NK-92 treated with Interleukin-12 subunit alpha and Interleukin-12 subunit beta, amount 100 ng/mL, for 24 hours (cell line): ENCODE results near the gene CTSL.

Experiments
- DNase-seq: peaks from one replicate; lab custom pipeline; 2025; lab: John Stamatoyannopoulos, UW

CTSL gene

DNA sequence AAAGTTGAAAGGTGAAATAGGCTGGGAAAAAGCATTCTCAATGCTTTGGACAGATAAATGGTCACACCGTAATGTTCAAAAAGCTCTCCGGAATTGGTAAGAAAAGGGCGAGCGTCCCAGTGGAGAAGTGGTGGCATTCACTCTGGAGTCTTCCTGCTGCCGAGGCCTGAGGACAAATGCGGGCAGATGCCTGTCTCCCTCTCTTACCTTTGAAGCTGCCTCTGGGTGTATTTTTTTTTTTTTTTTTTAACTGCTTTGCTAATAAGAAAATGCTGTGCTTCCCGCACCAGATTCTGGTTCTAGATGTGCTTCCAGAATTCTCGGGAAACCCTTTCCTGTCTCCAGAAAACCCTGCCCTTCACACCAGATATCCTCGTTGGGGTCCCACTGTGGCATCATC, 24.4 kb upstream of the CTSL start:
- DNase-seq = no peak

DNA sequence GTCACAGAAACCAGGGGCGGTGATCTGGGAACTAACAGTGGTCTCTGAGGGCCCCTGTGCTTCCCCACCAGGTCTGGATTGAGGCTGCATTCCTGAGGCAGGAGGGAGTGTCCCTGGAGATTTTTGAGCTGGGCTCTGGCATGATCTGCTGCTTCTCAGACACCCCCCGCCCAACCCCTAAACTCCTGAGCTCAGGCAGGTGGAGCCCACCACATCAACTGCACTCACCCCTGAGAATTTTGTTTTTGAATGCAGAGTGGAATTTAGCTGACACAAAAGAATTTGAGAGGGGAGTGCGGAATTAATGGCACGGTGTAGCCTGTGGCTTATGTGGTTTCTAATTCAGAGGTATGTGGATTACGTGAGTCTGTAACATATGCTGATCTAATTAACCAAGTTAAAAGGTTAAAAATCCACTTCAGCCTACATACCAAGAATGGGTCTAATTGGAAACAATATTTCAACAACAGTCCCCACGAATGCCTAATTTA, 23.9 kb upstream of the CTSL start:
- DNase-seq = no peak

DNA sequence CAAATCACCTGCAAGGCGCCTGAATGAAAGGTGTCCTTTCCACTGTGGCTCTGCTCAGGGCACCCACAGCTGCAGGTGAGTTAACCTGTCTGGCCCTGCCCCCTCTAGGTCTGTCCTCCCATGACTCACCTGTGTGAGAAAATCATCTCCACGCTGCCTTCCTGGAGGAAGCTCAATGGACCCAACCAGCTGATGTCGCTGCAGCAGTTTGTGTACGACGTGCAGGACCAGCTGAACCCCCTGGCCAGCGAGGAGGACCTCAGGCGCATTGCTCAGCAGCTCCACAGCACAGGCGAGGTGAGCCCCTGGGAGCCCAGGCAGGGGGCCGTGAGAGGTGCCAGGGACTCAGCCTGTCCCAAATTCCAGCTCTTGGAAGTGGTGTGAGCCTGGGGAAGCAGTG, 23.0 kb upstream of the CTSL start:
- no peak for DNase-seq

DNA sequence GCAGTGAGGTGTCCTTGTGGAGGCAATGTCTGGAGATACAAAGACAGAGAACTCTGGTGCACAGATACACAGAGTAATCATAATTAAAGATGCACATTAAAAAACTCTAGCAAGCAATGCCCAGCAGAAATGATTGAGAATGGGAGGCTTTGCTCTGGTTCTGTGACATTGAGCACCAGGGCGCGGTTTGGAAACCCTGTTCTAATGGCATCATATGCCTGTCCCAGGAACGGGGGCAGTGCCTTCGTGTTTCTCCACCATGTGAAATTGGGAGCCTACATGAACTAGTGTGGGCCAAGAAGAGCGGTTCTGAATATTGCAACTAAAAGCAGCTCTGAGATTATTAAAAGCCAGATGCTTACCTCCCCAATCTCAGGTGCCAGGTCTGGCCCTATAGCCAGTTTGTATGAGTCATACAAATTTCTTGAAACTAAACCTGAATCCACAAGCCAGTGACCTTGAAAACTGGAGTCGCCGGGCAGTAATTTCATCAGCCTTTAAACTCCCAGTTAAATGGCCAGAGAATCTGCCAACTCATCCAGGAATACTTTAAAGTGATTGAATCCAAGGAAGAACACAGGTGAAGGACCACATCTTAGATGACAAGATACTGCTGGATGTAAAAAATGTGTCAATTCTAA, 22.2 kb upstream of the CTSL start:
- DNase-seq = no peak

GRCh38 chr9:87704342-87704741, 21.6 kb upstream of the CTSL start:
- no peak for DNase-seq

GRCh38 chr9:87706066-87706739, 19.7 kb upstream of the CTSL start:
- DNase-seq = no peak

GRCh38 chr9:87707805-87708506, 18.0 kb upstream of the CTSL start:
- no peak for DNase-seq

DNA sequence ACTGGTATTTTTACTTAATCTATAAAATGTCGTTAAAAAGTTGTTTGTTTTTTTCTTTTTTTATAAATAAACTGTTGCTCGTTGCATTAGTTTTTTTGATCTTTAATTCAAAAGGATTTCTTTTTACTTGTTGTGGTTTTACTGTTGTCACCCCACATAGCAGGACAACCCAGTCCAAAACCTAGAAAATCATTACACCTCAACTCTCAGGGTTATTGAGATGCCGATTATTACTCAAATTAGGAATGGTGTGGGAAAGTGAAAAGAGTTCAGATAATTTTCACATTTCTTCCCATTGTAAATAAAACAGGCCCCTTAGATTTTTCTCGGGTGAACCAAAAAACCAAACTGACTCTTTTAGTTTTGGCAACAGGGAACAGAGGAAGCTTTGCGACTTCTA, 17.4 kb upstream of the CTSL start:
- no peak for DNase-seq

DNA sequence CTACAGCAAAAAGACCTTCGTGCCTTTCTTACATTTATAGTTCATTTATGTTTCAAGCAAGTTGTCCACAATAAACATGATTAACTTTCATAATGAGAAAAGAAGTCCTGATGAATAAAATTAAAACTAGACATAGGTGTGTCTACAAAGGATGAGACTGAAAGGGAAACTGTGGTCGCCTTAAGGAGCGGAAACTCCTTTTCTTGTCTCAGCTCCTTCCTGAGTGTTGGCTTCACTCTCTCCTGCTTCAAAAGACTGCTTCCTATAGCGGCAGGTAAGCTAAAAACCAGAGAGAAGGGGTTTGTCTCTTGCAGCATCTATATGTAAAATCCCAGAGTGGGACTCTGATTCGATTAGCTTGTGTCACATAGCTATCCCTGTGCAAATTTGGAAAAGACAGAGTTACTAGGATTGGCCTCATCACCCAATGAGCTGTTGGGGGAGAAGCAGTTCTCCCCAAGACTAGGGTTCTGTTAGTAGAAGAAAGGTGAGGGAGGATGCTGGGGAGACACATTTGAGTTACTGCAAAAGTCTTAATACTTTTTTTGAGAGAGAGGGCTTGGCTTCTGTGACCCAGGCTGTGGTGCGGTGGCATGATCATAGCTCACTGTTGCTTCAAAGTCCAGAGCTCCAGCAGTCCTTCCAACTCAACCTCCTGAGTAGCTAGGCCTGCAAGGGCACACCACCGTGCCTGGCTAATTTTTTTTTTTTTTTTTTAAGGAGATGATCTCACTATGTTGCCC, 16.8 kb upstream of the CTSL start:
- no peak for DNase-seq

DNA sequence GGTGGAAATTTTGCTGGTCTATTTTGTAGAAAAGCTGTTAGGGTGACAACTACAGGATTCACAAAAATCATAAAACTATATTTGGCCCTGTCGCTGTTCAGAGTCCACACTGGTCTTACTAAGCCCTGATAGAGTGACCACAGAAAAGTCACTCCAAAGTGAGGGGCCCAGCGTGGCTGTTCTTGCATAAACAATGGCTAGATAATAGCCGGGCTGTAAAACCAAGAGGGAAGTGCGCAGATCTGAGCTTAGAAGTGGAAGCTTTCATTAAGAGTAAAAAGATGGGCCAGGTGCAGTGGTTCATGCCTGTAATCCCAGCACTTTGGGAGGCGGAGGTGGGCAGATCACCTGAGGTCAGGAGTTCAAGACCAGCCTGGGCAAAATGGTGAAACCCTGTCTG, 15.5 kb upstream of the CTSL start:
- no peak for DNase-seq

GRCh38 chr9:87711857-87712800, 13.8 kb upstream of the CTSL start:
- DNase-seq = no peak

- DNase-seq = no peak
Observed at GRCh38 chr9:87712801-87713277, 13.1 kb upstream of the CTSL start.

DNA sequence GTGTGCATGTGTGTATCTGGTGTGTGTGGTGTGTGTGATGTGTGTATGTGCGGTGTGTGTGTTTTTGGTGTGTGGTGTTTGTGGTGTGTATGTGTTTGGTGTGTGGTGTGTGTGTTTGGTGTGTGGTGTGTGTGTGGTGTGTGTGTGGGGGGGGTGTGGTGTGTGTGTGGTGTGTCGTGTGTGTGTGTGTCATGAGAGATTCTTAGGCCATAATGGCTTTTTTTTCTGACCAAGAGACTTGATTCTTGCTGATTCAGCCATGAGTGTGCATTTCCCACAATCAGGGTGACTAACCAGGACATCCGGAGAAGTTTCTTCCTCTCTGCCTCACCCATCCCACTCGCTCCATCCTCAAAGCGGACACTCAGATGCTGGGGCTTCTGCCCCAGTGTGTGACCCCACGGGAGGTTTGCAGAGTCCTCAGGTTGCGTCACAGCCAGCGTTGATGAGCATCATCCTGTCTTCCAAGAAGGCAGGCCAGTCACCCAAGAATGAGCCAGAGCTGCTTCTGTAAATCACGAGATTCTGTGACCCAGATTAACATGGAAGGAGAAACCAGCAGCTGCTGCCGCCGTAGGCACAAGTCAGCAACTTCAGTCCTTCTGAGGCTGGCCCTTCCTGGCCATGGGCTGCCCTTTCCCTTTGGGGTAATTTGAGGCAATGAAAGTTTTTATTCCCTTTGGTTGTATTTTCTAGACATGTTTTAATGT, 12.5 kb upstream of the CTSL start:
- peak; percentile 78 for DNase-seq

- DNase-seq = no peak
Observed at GRCh38 chr9:87713988-87714330, 12.0 kb upstream of the CTSL start.

DNA sequence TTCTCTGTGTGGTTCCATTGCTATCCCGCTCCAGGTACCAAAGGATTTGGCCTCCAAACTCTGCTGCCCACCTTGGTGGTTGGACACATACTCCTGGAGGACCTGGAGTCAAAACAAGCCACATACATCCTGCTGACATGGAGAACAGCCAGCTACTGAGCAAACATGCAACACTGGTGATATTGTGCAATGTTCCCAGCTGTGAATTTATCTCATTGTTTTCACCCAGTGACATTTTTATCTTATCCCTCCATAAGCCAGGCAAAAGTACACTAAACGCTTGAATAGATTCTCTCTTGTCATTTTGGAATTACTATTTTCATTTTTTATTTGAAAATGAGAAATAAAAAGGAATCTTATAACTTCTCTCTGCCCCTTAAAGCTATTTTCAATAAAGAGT, 11.1 kb upstream of the CTSL start:
- DNase-seq = no peak

GRCh38 chr9:87716141-87716540, 9.8 kb upstream of the CTSL start:
- DNase-seq = no peak

DNA sequence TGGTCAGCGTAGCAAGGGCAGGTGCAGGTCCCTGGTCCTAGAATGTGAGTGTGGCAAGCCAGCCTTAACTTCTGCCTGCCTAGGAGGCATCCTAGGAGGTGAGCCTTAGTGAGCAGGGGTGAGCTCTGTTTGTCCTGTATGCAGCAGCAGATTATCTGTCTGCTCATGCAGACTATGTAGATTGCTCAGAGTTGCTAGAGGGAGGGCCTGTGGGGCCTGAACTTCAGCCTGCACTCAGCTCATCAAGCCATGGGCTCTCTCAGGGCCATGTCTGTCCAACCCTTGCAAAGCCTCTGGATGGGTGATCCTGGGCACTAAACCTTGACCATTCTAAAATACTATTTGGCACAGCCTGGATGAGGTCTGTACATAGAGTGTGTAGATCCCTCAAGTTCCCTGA, 8.5 kb upstream of the CTSL start:
- no peak for DNase-seq

- no peak for DNase-seq
Observed at GRCh38 chr9:87718231-87718630, 7.7 kb upstream of the CTSL start.

- DNase-seq = no peak
Observed at GRCh38 chr9:87718852-87719612, 6.9 kb upstream of the CTSL start.

- no peak for DNase-seq
Observed at GRCh38 chr9:87720173-87720572, 5.7 kb upstream of the CTSL start.
